Stimulated activated naive CD8-positive, alpha-beta T cell treated with anti-CD3 and anti-CD28 coated beads, Interleukin-15, Interleukin-2, amounts not matched to agents 100 U/mL and 50 U/mL, for 24 hours (primary cell): ENCODE measurements around the gene C5AR2.
A peak's percentile ranks its signal among the peaks of the same experiment; 100 is the strongest.
"Not testable (repeated sequence)": the region's sequence is repeated elsewhere in the genome, so short reads cannot be mapped to it uniquely, and the experiment has no call there.

Experiments used
- ATAC-seq: fragments of 150-1000 bp; cut with Tn5 transposase; one replicate; pipeline ENCODE4 v1.10.0; 2021
- DNase-seq: peaks from one replicate; pipeline ENCODE4 v3.0.0; 2021

The C5AR2 gene

DNA sequence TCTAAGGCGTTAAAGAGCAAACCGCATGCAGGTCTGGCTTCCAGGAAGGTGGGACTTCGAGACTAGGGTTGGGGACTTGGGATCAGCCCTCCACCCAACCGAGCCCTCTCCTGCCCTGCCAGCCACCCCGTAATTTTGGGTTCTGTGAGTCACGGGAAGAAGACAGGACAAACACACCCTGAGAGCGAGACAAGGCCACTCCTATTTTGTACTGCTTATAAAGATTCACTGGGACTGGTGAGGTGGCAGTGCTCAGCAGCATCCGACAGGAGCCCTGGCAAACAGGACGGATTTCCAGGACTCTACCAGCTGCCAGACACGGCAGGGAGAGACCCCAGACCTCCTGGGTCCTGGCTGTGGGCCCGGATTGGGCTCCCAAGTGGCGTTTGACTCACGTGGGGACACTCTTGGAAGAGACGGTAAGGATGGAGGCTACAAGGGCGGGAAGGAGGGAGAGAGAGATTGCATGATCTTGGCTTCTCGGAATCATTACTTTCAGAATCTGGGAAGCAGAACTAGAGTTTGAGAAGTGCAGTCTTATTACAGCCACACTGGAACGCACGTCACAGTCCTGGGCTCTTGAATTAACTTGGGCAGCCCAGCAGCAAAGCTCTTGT is at the start of gene C5AR2:
TSS of gene C5AR2 (plus strand) at position 245 of the 617 bp plus-strand sequence. CDS start 8,625 bp downstream, outside the sequence.
- ATAC-seq, result no peak
- no peak for DNase-seq

DNA sequence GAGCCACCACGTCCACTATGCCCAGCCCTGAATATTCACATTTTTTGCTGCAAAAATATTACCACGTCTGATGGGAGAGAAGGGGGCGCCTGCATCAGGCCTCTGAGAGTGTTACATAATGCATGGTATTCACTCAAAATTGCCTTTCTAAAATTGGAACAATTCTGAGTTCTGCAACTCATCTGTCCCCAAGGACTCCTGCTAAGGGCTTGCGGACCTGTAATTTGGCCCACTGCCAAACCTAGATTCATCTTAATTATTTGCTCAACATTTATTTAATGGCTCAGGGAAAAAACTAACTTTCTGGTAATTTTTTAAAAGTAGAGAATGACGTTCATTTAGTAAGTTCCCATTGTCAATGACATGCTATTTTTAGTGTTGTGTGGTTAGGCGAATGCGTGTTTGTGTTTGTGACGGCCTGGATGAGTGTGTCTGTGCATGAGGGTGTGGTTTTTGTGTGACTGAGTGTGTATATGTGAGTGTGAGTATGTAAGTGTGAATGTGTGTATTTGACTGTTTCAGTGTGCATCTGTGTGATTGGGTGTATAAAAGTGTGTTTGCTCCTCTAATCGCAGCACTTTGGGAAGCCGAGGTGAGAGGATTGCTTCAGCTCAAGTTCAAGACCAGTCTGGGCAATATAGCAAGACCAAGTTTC is 48.4 kb upstream of the C5AR2 start:
- ATAC-seq, result no peak
- no peak for DNase-seq

GRCh38 chr19:47284324-47284899 is 47.6 kb upstream of the C5AR2 start:
- ATAC-seq, result no peak
- DNase-seq, result peak; percentile 51

GRCh38 chr19:47296036-47296435 is 35.9 kb upstream of the C5AR2 start:
- peak; percentile 89 for ATAC-seq
- peak; percentile 84 for DNase-seq

DNA sequence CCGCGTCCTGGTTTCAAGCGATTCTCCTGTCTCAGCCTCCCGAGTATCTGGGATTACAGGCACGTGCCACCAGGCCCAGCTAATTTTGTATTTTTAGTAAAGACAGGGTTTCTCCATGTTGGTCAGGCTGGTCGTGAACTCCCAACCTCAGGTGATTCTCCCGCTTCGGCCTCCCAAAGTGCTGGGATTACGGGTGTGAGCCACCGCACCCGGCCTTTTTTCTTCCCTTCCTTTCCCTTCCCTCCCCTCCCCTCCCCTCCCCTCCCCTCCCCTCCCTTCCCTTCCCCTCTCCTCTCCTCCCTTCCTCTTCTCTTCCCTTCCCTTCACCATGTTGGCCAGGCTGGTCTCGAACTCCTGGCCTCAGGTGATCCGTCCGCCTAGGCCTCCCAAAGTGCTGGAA is 31.1 kb upstream of the C5AR2 start:
- DNase-seq, ATAC-seq: not testable (repeated sequence)

- ATAC-seq (no peak), DNase-seq (no peak)
Measured at GRCh38 chr19:47302249-47302648, 29.7 kb upstream of the C5AR2 start.

- DNase-seq, result no peak
- ATAC-seq, result no peak
Measured at GRCh38 chr19:47303966-47304365, 28.0 kb upstream of the C5AR2 start.

GRCh38 chr19:47305309-47305751 is 26.6 kb upstream of the C5AR2 start:
- DNase-seq (peak; percentile 72), ATAC-seq (peak; percentile 32)

DNA sequence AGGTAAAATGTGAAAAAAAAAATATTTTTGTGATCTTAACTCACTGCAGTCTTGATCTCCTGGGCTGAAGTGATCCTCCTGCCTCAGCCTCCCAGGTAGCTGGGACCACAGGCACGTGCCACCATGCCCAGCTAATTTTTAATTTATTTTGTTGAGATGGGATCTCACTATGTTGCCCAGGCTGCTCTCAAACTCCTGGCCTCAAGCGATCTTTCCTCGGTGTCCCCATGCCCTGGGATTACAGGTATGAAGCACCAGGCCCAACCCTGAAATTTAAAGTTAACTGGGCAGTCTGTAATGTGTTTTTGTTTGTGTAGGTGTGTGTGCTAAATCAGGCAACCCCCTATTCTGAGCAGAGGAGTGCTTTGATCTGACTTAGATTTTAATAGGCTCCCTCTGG is 25.7 kb upstream of the C5AR2 start:
- no peak for DNase-seq
- ATAC-seq, result no peak

GRCh38 chr19:47309038-47309437 is 22.9 kb upstream of the C5AR2 start:
- DNase-seq (no peak), ATAC-seq (no peak)

DNA sequence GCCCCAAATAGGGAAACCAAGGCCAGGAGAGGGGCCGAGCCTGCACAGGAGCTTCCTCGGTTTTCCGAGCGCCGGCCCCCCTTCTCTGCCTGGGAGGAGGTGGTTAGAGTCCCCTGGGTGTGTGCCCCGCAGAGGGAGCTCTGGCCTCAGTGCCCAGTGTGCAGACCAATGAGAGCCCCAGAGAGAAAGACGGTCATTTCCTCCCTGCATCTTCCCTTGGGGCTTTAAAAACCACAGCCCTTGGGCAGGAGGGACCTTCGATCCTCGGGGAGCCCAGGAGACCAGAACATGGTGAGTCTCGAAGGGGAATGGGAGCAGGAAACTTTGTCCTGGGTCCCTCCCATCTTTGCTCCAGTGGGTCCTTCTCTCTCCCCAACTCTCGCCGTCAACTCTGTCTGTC is 22.4 kb upstream of the C5AR2 start, which contains the start of gene C5AR1:
TSS of gene C5AR1 (plus strand) at position 254 of the 400 bp plus-strand sequence. CDS start at position 289, 35 bp downstream.
- ATAC-seq (no peak), DNase-seq (no peak)

- no peak for ATAC-seq
- DNase-seq, result no peak
Measured at GRCh38 chr19:47310323-47310722, 21.7 kb upstream of the C5AR2 start.

DNA sequence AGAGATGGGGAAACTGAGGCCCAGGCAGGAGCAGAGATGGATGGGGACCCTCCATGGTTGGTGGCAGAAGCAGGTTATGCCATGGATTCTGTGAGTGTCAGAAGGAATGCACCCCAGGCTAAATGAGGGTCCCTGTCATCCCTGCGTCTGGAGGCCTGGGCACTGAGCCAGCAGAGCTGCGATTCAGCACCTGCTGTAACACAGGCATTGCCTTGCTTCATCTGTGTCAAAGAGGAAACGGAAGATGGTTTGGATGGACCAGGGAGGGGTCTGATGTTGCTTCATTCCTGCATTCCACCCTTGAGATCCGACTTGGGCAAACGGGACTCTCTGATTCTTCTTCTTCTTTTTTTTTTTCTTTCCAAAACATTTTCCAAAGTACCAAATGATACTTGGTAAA is 21.2 kb upstream of the C5AR2 start:
- DNase-seq (no peak), ATAC-seq (no peak)

GRCh38 chr19:47312366-47313006 is 19.5 kb upstream of the C5AR2 start:
- no peak for ATAC-seq

GRCh38 chr19:47313754-47314295 is 18.1 kb upstream of the C5AR2 start:
- ATAC-seq (no peak), DNase-seq (no peak)

More at GRCh38 chr19:47312366-47313006, 19.5 kb upstream of the C5AR2 start:
- no peak for DNase-seq

DNA sequence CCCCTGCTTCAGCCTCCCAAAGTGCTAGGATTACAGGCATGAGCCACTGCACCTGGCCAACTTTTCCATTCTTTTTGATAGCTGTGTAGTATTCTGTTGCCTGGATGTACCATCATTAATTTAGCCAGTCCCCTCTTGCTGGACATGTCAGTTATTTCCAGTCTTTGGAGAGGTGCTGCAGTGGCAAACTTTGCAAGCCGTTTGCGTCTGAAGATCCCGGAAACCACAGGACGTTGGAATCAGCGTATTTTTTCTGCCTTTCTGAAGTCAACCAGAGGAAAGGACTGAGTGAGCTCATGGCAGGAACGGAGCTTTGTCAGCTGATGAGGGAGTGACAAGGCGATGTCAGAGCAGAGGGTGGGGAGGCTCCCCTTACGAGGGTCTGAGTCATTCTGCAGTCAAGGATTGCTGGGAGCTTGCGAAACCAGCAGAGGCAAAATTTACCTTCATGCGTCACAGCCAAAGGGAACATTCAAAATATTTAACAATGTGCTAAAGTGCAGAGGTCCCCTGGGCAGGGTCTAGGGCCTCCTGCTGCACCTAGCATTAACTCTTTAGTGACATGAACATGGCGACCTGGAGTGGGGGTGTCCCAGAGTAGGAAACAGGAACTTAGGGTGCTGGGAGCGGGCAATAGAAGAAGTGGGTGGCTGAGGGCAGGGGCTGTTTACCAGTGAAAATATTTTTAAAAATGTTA is 16.7 kb upstream of the C5AR2 start:
- DNase-seq, result peak; percentile 30
- ATAC-seq, result peak; percentile 86

DNA sequence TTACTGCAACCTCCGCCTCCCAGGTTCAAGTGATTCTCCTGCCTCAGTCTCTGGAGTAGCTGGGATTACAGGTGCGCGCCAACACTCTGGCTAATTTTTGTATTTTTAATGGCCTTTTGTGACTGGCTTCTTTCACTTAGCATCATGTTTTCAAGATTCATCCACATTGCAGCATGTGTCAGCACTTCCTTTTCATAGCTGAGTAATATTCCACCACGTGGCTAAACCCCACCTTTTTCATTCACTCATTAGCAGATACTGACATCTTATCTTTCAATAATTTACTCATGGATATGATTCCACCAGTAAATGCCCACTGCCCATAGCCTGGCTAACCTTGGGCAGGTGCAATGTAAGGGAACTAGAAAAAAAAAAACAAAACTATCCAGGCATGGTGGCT is 15.5 kb upstream of the C5AR2 start:
- ATAC-seq, result no peak
- no peak for DNase-seq

GRCh38 chr19:47319923-47320871 is 11.8 kb upstream of the C5AR2 start:
- DNase-seq (no peak), ATAC-seq (no peak)

GRCh38 chr19:47321630-47322029 is 10.3 kb upstream of the C5AR2 start:
- ATAC-seq (no peak), DNase-seq (no peak)

GRCh38 chr19:47322058-47322457 is 9.9 kb upstream of the C5AR2 start:
- ATAC-seq (no peak), DNase-seq (no peak)

DNA sequence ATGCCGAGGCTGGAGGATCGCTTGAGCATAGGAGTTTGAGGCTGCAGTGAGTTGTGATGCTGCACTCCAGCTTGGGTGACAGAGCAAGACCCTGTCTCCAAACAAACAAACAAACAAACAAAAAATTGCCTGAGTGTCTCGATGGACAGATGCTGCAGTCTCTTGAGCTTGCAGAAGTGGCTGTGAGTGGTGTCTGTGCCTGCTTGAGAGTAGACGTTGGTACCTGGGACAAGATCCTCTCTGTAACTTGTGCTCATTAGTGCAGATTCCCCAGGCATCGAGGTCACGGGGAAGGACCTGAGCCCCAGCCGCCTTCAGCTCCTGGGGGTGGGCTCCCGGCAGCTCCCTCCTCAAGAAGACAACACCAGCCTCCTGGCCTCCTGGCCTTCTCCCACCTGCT is 8.6 kb upstream of the C5AR2 start:
- ATAC-seq (no peak), DNase-seq (no peak)
